Loucy (cell line): ENCODE measurements around the gene TDRD12.

Experiments
- CTCF ChIP-seq: fragments of 200-600 bp; sonication (generic); conservative IDR thresholded peaks from 2 replicates; pipeline ENCODE4 v1.5.1; 2014; ENCODE audit warnings: mild to moderate bottlenecking, antibody characterized with exemption, low read length
- EZH2phosphoT487 ChIP-seq: fragments of 200-600 bp; IDR thresholded peaks from 2 replicates; pipeline ENCODE4 v1.6.1; 2018; ENCODE audit warnings: antibody characterized with exemption, mild to moderate bottlenecking, moderate library complexity, borderline replicate concordance

- TF ChIP-seq CTCF (no peak), EZH2phosphoT487 (no peak)
These were observed 38.6 kb upstream of the TDRD12 start for GRCh38 chr19:32680986-32681385.
